GM21619 (cell line): ENCODE results near the gene MEFV.

ENCODE experiments used
- ATAC-seq: cut with Tn5 transposase; IDR thresholded peaks from one replicate; pipeline ENCODE4 v1.9.1; 2021; ENCODE audit not compliant: unreplicated experiment

Gene MEFV

DNA sequence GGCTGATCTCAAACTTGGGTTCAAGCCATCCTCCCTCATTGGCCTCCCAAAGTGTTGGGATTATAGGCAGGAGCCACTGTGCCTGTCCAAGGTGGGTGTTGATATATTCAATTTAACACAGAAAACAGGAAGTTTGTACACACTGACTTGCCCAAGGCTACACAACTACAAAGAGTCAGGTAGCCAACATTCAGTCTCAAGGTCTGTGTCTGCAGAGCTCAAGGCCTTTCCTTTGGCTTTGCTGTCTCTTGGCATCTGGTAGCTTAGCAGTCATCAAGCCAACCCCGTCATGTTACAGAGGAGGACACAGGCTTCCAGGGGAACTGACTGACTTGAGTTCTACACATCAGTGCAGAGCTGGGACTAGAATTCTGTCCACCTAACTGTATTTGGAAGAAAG lies 11.9 kb upstream of the MEFV start:
- ATAC-seq: no peak

DNA sequence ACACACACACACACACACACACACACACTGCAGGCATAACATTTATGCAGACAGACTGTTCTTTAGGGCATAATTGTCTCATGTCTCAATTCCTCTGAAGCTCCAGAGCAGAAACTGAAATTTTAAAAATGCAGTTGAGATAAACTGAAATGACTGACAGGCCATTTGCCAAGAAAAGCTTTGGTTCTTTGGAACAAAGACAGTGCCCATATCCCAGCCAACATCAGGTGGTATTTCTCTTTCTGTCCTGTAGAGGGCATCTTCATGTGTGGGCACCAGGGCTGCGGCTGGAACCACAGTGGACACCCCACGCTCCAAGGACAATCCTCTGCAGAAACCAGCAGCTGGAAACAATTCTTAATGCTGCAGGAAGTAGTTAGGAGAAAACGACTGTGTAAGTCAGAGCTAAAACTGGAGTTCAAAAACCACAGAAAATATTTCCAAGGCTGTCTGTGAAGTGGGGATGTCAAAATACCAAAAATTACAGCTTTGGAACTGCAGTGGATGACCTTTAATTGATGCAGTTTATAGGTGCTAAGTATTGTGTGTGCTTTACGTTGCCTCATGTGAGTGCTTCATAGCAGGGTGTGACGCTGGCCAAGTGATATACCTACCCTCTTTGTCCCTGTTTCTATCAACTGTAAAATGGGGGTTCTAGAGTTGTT lies 10.6 kb upstream of the MEFV start:
- no peak for ATAC-seq

DNA sequence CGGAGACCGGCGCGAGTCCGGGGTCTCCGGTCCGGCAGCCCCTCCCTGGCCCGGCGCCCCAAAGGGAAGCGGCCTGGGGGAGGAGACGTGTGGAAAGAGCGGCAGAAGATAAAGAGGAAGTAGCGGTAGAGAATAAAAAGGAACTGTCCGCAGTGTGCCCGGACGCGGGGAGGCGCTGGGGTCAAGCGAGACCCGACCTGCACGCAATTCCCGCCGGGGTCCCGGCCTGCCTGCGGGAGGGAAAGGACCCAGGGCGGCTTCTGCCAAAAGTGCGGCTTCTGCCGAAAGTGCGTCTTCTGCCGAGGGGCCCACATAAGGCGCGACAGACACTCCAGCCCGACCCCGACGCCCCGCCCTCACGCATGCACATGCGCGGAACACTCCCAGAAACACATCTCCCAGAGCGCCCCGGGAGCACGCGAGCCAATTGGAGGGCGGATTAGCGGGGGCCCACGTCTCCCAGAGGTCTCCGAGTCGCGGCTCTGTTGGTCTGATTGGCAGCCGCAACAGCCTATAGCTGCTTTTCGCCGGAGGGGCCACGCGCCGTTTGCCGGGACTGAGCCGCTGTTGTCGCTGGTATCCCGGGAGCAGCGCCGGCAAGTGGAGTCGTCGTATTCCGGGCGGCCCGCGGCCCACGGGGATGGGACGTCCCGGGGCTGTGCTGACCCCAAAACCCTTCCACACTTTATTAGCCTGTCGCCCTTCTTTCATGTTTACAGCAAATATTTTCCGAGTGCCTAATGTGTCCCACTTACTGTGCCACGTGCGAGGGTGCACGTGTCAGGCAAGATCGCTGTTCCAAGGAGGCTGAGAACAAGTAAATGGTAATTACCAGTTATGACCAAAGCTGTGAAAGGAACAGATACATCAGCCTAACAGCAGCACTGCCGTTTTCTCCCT lies 8.0 kb upstream of the MEFV start:
- peak; percentile 84 for ATAC-seq

DNA sequence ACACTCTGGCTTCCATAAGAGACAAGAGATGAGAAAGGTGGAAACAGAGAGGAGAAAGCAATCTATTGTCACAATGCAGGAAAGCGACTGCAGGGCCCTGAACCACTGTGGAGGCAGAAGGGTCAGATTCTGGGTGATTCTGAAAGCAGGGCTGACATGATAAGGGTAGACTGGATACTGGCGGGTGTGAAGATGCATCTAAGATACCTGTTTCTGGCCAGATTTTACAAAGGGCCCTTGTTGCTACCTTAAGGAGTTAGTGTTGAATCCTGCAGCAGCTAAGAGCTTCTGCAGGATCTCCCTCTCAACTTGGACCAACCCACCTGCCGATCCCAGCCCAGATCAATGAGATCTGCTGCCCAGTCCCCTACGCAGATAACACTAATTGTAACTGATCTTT lies 6.1 kb upstream of the MEFV start:
- no peak for ATAC-seq

DNA sequence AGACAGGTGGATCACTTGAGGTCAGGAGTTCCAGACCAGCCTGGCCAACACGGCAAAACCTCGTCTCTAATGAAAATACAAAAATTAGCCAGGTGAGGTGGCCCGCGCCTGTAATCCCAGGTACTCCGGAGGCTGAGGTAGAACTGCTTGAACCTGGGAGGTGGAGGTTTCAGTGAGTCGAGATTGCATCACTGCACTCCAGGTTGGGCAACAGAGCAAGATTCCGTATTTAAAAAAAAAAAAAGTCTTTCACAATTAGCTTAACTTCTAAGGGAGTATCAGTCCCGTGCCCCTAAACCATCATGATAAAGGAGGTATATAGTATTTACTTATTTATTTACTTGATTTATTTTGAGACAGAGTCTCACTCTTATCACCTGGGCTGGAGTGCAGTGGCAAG lies 3.4 kb upstream of the MEFV start:
- no peak for ATAC-seq

DNA sequence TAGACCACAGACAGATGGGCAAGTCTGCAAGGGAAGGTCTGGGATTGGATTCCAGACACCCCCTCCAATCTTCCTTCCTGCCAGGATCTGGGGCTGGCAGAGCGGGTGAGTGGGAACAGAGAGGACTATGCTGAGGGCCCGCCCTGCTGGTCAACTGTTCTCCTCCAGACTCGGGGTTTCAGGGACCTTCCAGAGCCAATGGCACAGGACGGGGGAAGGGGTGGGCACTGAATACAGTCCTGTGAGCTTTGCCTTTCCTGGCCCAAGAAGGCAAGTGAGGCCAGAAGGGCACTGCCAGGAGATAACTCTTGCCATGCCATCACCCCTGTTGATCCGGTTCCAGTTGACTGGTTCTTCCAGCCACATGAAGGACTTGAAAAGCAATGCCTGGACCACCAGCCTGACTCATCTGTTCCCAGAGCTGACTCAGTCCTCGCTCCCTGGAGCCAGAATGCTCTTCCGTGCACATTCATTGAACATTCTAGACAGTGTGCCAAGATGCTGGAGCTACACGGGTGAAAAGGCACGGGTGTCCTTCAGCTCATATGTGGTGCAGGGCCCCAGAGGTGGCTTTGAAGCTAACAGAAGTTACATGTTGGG lies 533 bp upstream of the MEFV start:
- ATAC-seq: no peak

DNA sequence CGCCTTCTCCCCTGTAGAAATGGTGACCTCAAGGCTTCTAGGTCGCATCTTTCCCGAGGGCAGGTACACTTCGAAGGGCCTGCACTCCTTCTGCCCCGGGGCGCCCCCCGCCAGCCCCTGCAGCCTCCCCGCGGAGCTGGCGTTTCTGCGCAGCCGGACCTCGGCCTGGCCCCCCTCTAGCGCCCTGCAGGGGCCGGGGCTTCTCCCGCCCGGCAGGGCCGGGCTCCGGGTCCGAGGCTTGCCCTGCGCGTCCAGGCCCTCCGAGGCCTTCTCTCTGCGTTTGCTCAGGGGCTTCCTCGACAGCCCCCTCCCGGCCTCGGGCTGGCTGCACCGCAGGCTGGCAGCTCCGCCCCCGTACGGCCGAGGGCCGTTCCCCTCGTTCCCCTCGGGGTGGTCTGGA lies 2.1 kb downstream of the MEFV start:
- no peak for ATAC-seq

DNA sequence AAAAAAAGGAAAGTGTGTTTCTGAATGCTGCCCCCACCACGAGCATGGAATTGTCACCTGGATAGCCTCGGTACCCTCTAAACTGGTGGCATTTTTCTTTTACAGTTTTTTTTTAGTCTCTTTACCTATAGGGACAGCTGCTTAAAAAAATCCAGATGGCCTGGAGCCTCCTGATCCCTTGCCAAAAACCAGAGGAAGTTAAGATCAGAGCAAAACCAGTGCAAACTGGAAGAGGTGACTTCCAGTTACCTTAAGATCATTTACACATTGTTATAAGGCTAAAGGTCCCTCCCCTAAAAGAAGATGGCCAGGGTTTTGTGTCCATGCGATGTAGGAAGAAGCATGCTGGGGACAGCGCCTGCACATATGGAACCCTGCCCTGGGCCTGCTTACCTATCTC lies 3.5 kb downstream of the MEFV start:
- ATAC-seq: no peak

DNA sequence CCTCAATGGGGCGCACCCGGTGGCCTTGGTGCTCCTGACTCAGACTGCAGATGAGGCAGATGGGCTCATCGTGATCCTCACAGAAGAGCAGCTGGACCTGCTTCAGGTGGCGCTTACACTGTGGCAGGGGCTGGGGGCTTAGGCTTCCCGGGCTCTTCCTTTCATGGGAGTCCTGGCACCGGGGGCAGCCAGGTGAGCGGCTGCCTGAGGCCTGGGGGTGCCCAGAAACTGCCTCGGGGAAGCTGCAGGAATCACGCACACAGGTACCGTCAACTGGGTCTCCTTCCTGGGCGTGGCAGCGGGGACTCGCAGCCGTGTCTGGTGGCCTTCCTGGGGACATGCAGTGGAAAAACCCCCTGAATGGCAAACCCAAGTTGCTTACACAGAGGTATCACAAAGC lies 7.0 kb downstream of the MEFV start:
- ATAC-seq: no peak

DNA sequence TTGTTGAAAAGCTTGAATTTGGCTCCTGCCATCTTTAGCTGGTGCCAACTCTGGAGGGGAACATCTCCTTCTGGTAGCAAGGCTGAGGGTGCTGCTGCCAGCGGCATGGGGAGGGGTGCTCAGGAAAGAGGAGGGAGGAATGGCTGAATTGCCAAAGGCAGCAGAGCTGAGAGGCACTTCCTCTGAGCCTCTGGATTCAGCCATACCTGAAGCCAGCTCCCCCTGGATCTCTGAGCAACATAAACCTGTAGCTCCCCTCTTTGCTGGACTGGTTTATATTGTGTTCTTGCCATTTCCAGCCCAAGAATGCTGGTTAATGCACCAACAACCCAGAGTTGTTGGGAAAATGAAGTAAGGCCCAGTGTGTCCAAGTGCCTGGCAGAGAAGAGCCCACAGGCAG lies 7.4 kb downstream of the MEFV start:
- ATAC-seq: no peak

DNA sequence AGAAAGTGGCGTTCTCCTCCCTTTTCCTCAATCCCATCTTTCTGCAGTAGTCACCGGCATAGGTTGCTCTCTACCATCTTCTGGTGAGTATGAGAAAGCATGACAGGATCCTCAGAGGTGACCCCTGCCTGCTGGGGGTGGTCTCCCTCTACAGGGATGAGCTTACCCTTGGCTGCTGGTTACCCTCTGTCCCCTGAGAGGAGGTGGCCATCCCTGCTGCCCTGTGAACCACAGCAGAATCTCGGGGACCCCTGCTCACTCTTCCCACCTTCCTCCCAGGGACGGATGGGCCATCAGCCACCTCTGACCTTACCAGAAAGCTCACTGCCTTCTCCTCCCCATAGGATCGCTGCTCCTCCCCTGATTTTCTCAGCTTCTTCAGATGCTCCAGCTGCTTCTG lies 7.8 kb downstream of the MEFV start:
- ATAC-seq: no peak

DNA sequence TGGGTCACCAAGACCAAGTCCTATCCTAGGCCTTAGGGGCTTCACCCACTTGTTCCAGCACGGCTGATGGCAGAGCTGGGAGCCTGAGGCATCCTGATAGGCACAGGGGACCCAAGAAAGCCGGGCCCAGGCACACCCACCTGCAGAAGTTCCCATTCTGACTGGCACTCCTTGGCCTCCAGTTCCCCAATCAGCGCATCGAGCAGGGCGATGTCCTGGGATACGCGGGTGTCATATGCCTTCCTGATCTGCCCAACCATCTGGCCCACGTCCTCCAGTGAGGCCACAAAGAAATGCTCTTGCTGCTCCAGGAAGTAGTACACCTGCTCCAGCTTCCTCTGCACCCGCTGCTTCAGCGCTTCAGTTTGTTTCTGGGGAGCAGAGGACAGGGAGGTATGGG lies 9.6 kb downstream of the MEFV start:
- no peak for ATAC-seq

DNA sequence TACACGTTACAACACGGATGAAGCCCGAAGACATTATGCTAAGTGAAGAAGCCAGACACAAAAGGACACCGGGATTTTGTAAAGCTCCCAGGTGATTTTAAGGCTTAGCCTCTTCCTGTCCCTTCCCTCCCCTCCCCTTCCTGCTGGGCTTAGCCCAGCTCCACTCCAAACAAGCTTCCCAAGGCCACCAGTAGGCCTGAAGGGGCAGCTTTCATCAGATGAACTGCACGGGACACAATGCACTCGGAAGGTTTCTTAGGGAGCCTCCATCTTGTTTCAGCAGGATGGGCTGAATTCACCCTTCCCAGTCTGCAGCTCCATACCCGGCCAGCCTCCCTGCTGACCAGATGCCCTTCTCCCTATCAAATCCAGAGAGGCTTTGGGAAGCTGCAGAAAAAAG lies 10.4 kb downstream of the MEFV start:
- no peak for ATAC-seq

DNA sequence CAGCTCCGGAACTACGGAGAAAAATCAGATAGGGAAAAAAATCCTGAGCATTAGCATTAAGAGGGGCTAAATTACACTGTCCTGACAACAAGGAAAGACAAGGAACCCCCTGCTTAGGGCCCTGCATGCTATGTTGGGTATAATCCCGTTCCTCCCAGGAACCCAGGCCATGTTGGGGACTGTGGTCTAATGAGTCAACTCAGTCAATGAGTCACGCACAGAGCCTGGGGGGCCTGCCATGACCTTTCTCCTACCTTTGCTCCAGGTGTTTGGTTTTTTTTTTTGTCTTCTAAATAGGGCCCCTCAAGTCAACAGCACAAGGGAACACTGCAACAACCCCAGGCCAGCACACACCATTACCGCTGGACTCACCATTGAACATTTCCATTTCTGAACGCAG lies 12.6 kb downstream of the MEFV start:
- no peak for ATAC-seq

DNA sequence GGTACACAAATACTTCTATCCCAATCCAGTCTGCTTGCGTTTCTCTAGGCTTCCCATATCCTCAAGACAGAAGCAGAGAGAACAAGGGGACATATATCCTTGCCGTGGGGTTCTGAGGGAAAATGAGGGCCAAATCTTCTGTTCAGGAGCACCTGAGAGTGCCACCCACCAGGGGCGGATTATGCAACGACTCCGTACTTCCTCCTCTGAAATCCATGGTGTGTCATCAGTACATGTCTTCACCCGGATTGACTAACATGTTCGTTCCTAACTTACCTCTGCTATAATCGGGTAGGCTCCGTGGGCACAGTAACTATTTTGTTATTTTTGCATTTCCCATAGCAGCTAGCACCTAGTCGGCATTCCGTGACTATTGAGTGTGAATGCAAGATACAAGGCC lies 13.7 kb downstream of the MEFV start:
- ATAC-seq: no peak

DNA sequence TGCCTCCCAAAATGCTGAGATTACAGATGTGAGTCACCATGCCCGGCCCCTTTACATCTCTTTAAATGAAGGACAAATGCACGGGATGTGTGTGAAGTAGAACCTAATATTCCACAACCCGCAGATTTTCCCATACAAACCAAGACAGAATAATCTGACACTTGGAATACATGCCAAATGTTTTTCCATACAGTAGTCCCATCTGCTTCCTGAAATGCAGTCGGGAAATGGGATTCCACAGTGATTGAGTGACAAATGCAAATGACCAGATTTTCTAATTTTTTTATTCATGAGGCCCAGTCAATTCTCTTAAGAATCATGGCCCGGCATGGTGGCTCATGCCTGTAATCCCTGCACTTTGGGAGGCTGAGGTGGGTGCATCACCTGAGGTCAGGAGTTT lies 14.7 kb downstream of the MEFV start:
- no peak for ATAC-seq

DNA sequence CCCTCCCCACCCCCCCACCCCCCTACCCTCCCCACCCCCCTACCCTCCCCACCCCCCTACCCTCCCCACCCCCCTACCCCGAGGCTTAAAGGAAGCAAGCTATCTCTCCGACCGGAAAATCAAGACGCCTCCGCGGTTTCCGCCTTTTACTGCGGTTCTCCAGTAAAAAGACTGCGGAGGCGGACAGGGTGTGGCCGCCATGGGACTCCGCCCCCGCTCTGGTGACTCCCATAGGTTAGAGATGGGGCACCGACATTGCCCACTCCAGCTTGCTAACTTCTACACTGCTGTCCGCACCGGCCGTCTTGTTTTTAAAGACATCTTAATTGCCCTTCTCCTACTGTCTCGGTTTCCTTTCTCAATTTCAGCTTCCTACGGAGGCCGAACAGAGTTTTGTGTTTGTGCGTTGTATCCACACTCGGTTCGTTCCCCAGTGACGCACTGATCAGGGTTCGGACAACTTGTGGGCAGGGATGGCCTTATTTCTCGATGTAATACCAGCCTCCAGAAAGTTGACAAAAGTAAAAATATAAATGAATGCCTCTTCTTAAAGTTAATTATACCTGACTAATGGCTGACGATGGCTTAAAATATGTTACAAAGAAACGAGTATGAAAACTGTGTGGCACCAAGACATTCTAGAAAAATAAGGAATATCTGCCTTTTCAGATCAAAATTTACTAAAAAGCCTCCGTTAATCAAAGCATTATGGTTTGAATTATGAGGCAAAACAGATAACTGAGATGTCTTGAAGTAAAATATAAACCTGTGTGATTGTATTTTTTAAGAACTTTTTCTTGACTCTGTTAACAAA lies 20.4 kb downstream of the MEFV start:
- ATAC-seq: no peak

DNA sequence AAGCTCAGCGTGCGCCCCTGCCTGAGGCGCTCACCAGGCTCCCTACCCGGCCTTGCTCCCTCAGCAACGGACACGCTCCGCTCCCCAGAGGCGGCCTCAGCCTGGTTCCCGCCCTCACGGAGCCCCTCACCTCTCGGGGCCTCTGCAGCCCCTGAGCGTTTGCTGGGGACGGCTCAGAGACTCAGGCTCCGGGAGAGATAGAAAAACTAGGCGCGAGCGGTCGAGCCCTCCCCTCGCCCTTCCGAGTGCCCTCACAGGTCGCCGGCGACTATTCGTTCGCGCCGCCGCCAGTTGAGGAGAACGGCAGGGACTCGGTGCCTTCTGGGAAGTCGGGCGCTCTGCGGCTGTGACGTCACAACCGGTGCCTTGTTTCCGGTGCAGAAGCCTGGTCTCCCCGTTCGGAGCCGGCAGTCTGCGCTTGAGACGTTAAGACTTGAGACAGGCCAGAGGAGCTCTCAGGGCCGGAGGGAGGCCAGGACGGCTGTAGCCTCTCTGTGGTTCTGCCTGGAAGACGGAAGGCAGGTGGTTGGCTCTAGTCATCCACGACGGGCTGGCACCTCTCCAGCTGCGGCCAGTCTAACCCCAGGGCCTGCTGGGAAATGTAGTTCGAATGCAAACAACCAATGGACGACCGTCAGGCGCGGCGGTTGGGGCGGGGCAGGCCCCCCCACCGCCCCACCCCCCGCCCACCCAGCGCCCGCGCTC lies 21.4 kb downstream of the MEFV start, which contains the start of gene ZNF200:
ZNF200 (minus strand) TSS at position 302 of the 705 bp plus-strand sequence. CDS start 1,403 bp downstream, outside the sequence.
- ATAC-seq: peak; percentile 91

DNA sequence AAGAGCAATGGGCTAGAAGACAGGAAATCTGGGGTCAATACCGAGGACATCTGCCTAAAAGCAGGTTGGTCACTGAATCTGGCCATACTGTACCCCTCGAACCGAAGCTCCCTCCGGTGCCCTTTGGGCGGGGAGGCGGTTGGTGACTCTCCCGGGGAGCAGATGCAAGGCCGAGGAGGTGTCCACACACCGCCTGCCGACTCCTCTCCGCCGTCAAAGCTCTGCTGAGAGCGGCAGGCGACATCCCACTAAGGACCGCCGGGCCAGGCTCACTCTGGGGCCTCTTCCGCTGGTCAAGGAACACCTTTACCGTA lies 21.9 kb downstream of the MEFV start:
- no peak for ATAC-seq

DNA sequence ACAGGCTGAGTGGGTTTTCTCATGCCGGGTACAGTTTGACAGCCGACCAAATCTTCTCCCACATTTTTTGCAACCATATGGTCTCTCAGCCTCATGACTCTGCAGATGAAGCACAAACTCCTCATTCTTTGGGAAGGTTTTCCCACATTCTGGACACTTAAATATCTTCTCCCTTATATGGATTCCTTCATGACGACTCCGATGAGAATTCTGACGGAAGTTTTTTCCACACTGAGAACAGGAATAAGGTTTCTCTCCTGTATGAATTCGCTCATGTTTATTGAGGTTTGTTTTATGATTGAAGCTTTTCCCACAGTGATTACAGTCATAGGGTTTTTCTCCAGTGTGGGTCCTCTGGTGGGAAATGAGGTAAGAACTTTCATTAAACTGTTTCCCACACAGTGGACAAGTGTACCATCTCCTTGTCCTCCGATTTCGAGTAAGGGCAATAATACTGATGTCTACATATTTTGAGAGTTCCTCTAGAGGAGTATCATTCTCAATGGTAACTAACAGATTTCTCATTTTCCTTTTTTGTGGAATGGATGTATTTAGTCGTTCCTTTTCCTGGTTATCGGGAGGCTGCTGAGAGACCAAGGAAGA lies 32.4 kb downstream of the MEFV start:
- ATAC-seq: no peak
